ENCODE results near the gene BCL2L15. TPM values are rescaled to one million over a fixed set of nuclear protein-coding genes. Genes with fewer than 3 reads are reported as not detected.

BCL2L15 gene
- polyA plus RNA-seq, 1 donor (not counting 4 experiments of a cell fraction or from before 2014, with no cell fraction given): 0.08 TPM

DNA sequence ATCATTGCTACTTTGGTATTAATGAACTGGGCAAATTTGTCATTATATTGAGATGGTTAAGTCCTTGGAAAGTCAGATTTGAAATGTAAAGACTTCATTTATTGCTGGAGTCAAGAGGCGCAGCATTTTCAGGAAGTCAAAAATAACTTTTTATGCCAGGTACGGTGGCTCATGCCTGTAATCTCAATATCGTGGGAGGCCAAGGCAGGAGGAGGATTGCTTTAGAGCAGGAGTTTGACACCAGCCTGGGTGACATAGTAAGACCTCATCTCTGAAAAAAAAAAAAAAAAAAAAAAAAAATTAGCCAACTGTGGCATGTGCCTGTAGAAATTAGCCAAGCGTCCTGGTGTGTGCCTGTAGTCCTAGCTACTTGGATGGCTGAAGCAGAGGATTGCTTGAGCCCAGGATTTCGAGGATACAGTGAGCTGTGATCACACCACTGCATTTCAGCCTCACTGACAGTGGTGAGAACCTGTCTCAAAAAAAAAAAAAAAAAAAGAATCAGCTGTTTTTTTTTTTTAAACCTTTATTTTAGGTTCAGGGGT is 47.2 kb upstream of the BCL2L15 start:
- peaks cover 2% of the 10 kb centered on the region for H4K20me1 ChIP-seq (ENCODE audit: control insufficient read depth, extremely low read depth, insufficient read depth, low read length)
- H3K27me3 ChIP-seq (ENCODE audit: control insufficient read depth, extremely low read depth, insufficient read depth, low read length): no peaks in the 10 kb centered on the region
- TF ChIP-seq CTCF (optimal IDR thresholded peaks at IDR 0.05 in 1 of 3, IDR thresholded peaks at IDR 0.05 in 1 of 3, conservative IDR thresholded peaks at IDR 0.05 in 1 of 3; ENCODE audit: extremely low read depth in 1 of 3, insufficient read depth in 2 of 3, low read length in 3 of 3) (no peak), EZH2 (IDR thresholded peaks at IDR 0.05; ENCODE audit: low read length) (no peak)
- no peak overlapping the region for H3K4me3 ChIP-seq (ENCODE audit: control insufficient read depth in 2 of 3, extremely low read depth in 1 of 3, insufficient read depth in 2 of 3, low read depth in 1 of 3, low read length in 3 of 3)
- no peak overlapping the region for H3K27ac ChIP-seq (ENCODE audit: control insufficient read depth, insufficient read depth, low read length)
- no peaks in the 10 kb centered on the region for H3K9me3 ChIP-seq (ENCODE audit: control insufficient read depth, low read depth, low read length)
- H3K4me2 ChIP-seq (ENCODE audit: control insufficient read depth, extremely low read depth, insufficient read depth, low read depth, low read length): no peak overlapping the region
- no peak overlapping the region for H3K9ac ChIP-seq (ENCODE audit: control insufficient read depth, extremely low read depth, insufficient read depth, low read length)
- DNase-seq (ENCODE audit: low read depth, low spot score) (no peak), FAIRE-seq (no peak)
- H3K36me3 ChIP-seq (ENCODE audit: control insufficient read depth in 2 of 2, extremely low read depth in 1 of 2, insufficient read depth in 2 of 2, low read length in 2 of 2): no peaks in the 10 kb centered on the region
- peaks cover 94% of the 10 kb centered on the region for H3K79me2 ChIP-seq (ENCODE audit: control insufficient read depth, insufficient read depth, low read length)
- peaks cover 3% of the 10 kb centered on the region for H3K9me1 ChIP-seq (ENCODE audit: control insufficient read depth, extremely low read depth, insufficient read depth, low read length)
- dilution Hi-C loops (cut with MboI; ENCODE audit: extremely low pct_ligation_motif_present, low sequenced_read_pairs): no loop called here
- peaks cover 15% of the 10 kb centered on the region for H3K4me1 ChIP-seq (ENCODE audit: control insufficient read depth, extremely low read depth, insufficient read depth, low read length)
- no peak overlapping the region for H2AFZ ChIP-seq (ENCODE audit: control insufficient read depth, low read length)

- dilution Hi-C loops (cut with MboI; ENCODE audit: extremely low pct_ligation_motif_present, low sequenced_read_pairs): no loop called here
- no peak for DNase-seq (ENCODE audit: low read depth, low spot score)
- Histone ChIP-seq H4K20me1 (ENCODE audit: control insufficient read depth, extremely low read depth, insufficient read depth, low read length) (peaks cover 2% of the 10 kb centered on the region), H3K9me3 (ENCODE audit: control insufficient read depth, low read depth, low read length) (no peaks in the 10 kb centered on the region), H3K27me3 (ENCODE audit: control insufficient read depth, extremely low read depth, insufficient read depth, low read length) (no peaks in the 10 kb centered on the region), H3K9me1 (ENCODE audit: control insufficient read depth, extremely low read depth, insufficient read depth, low read length) (peaks cover 3% of the 10 kb centered on the region), H3K79me2 (ENCODE audit: control insufficient read depth, insufficient read depth, low read length) (peaks cover 89% of the 10 kb centered on the region), H3K36me3 (ENCODE audit: control insufficient read depth in 2 of 2, extremely low read depth in 1 of 2, insufficient read depth in 2 of 2, low read length in 2 of 2) (no peaks in the 10 kb centered on the region), H3K4me2 (ENCODE audit: control insufficient read depth, extremely low read depth, insufficient read depth, low read depth, low read length) (no peak overlapping the region), H2AFZ (ENCODE audit: control insufficient read depth, low read length) (no peak overlapping the region), H3K27ac (ENCODE audit: control insufficient read depth, insufficient read depth, low read length) (no peak overlapping the region), H3K4me3 (ENCODE audit: control insufficient read depth in 2 of 3, extremely low read depth in 1 of 3, insufficient read depth in 2 of 3, low read depth in 1 of 3, low read length in 3 of 3) (no peak overlapping the region), H3K9ac (ENCODE audit: control insufficient read depth, extremely low read depth, insufficient read depth, low read length) (no peak overlapping the region), H3K4me1 (ENCODE audit: control insufficient read depth, extremely low read depth, insufficient read depth, low read length) (peaks cover 15% of the 10 kb centered on the region)
- no peak for FAIRE-seq
- TF ChIP-seq CTCF (optimal IDR thresholded peaks at IDR 0.05 in 1 of 3, IDR thresholded peaks at IDR 0.05 in 1 of 3, conservative IDR thresholded peaks at IDR 0.05 in 1 of 3; ENCODE audit: extremely low read depth in 1 of 3, insufficient read depth in 2 of 3, low read length in 3 of 3) (no peak), EZH2 (IDR thresholded peaks at IDR 0.05; ENCODE audit: low read length) (no peak)
Measured at GRCh38 chr1:113934006-113934405, 46.6 kb upstream of the BCL2L15 start.
